Suppressor macrophage treated with lipopolysaccharide for 1 hour (primary cell): ENCODE data around the gene MSGN1.

ENCODE experiments used
- DNase-seq, 3 donors: peaks; one replicate each; pipeline ENCODE4 v3.0.0-alpha.2; 2020 to 2022

The MSGN1 gene, protein sequence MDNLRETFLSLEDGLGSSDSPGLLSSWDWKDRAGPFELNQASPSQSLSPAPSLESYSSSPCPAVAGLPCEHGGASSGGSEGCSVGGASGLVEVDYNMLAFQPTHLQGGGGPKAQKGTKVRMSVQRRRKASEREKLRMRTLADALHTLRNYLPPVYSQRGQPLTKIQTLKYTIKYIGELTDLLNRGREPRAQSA

DNA sequence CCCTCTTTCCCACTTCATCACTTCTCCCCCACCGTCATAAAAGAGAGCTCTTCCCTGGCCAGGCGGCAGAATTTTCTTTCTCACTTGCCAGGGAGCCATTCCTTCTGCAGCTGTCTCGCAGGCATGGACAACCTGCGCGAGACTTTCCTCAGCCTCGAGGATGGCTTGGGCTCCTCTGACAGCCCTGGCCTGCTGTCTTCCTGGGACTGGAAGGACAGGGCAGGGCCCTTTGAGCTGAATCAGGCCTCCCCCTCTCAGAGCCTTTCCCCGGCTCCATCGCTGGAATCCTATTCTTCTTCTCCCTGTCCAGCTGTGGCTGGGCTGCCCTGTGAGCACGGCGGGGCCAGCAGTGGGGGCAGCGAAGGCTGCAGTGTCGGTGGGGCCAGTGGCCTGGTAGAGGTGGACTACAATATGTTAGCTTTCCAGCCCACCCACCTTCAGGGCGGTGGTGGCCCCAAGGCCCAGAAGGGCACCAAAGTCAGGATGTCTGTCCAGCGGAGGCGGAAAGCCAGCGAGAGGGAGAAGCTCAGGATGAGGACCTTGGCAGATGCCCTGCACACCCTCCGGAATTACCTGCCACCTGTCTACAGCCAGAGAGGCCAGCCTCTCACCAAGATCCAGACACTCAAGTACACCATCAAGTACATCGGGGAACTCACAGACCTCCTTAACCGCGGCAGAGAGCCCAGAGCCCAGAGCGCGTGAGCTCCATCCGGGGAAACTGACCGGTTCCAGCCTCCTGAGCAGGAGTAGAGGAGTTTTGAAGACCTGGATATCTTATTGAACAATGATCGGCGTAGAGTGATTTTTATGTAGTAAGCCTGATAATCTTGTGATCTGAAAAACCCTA, at the start of gene MSGN1:
TSS of gene MSGN1 (plus strand) at position 65 of the 850 bp plus-strand sequence. CDS start at position 124, 59 bp downstream.
- DNase-seq: no peak

DNA sequence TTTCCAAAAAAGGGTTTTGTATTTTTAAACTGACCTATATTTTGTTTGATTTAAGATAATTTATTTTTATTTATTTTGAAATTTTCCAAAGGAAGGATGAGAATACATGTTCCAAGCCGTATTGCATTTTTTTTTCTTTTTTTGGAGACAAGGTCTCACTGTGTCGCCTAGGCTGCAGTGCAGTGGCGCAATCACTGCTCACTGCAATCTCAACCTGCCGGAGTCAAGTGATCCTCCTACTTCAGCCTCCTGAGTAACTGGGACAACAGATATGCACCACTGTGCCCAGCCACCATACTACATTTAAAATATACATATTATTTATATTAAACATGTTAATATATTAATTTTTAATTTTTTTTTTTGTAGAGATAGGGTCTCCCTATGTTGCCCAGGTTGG, 47.4 kb upstream of the MSGN1 start:
- no peak for DNase-seq

DNA sequence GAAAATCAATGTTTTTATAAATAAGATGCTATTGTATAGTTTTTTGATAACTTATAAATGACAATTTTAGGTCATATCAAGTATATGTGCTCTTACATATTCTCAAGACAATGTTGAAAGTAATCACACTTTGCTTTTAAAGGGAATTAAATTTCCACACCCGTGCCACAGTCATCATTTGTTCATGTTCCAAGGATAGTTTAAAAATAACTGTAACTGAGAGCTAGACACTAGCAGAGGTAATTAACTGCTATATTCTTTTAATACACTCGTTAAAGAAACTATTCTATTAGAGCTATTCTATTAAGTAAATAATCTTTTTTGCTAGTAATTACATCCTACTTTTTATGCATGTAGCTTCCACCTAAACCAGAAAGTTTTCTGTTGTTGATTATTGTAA, 44.3 kb upstream of the MSGN1 start:
- no peak for DNase-seq

DNA sequence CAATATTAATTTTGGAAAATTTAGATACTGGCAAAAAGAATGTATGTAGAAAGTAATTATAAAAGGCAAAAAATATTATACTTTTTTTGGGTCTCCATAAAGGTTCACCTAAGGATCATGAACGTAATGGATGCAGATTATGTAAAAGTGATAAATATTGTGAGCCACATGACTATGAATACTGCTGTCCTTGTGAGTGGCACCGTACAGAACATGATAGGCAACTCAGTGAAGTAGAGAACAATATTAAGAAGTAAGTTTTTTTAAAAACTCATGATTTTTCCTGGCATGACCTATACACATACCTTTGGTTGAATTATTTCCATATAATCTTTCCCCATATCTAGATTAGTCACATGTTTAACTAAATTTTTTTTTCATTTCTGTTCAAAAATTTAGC, 43.7 kb upstream of the MSGN1 start:
- no peak for DNase-seq

- no peak for DNase-seq
Measured at GRCh38 chr2:17780546-17780945, 35.7 kb upstream of the MSGN1 start.

GRCh38 chr2:17781482-17781881, 34.8 kb upstream of the MSGN1 start:
- no peak for DNase-seq

GRCh38 chr2:17786727-17787126, 29.5 kb upstream of the MSGN1 start:
- no peak for DNase-seq

DNA sequence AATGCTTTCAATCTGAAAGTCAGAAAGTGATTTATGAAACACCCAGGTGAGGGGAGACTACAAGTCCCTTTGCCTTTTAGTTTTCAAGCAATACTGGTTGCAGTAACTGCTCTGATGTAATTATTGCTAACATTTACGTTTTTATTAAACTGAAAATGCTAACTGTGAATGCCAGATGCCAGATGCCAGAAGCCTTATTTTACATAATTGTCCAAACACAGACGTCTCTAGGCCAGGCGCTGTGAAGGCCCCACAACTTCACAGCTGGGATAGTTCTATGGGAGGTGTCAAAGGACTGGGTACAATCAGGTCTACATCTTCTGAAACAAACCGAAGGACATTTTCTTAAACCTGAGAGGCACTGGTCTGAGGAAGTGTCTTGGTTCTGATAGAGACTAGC, 27.5 kb upstream of the MSGN1 start:
- no peak for DNase-seq

GRCh38 chr2:17790536-17790935, 25.7 kb upstream of the MSGN1 start:
- DNase-seq: no peak

DNA sequence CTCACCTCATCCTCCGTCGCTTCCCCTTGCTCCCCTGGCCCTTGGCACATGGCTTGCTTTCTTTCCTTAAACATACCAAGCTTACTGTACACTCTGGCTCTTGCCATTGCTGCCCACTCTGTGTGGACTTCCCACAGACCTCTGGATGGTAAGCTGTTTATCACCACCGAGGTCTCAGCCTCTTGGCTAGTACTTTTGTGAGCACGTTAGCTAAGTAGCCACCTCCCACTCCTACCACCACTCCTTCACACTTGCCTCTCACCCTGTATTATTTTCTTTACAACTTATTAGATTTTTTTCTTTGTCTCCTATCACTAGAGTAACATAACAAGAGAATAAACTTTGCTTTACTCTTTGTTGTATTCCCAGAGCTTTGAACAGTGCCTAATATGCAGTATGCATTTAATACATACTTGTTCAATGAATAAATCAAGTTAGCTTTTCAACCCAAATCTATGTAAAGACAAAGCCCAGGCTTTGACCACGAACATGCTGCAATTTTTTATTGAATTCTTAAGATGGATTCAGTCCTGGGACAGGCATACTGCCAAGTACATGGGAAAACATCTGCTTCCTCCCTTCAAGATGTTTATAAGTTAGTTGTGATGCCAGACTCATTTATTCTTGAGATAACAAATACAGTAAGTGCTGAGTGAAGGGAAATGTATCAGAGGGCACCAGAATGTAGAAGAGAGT, 25.0 kb upstream of the MSGN1 start:
- no peak for DNase-seq

- no peak for DNase-seq
Measured at GRCh38 chr2:17791817-17792130, 24.5 kb upstream of the MSGN1 start.

DNA sequence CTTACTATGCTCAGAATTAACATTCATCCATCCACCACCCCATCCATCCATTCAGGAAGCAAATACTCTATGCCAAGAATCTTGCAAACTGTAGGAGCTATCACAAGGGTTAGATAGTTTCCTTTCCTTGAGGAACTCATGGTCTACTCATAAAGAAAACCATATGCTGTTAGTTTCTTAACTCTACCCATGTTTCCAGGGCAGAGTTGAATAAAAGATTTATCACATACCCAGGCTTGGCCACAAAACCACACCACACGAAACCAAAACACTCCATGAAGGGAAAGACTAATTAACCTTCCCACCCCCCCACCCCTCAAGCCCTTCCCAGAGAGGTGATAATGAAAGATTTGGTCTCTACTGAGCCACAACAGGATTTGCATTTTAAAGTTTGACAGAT, 23.7 kb upstream of the MSGN1 start:
- DNase-seq: no peak

GRCh38 chr2:17793296-17793695, 23.0 kb upstream of the MSGN1 start:
- DNase-seq: no peak

DNA sequence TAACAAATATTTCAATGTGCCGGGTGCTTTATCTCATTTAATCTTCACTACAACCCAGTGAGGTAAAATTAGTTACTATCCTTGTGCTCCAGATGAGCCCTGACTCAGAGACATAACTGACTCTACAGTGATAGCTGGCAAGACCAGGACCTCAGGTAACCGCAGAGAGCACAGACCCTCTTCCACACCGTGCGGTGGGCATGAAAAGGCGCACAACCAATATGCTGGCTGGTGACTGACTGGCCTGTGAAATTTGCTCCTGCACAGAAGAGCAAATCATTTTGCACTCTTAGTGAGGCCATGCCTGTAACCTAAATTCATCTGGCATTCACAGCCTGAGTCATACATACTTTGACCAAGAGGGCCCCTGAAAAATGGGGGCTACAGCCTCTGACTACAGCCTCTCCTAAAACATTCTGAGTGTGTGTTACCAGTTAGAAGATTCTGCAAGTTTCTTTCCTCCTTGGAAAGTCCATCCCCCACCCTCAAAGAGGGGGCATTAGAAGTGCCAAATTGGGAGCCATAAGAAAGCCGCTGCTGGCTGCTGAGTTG, 22.4 kb upstream of the MSGN1 start:
- DNase-seq: no peak

GRCh38 chr2:17795309-17795708, 21.0 kb upstream of the MSGN1 start:
- DNase-seq: no peak

DNA sequence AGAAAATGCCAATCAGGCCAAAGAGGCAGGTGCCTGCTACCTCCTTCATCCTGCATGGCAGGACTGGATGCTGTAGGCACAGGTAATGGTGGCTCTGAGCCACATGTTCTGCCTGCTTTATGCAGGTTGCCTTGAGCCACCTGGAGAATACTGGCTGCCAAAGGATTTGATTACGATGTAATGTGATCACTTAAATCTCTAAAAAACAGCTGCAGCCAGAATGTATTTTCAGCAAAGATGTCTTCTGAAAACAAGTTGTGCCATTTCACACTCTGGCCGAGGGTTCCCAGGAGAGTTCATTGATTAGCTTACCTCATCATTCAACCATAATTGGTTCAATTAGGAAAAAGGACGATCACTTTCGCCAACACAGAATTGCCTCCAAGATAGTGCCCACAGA, 17.9 kb upstream of the MSGN1 start:
- no peak for DNase-seq

- DNase-seq: peak; percentile 21 to 24 (median 22)
Measured at GRCh38 chr2:17799301-17800120, 16.7 kb upstream of the MSGN1 start.

- DNase-seq: no peak
Measured at GRCh38 chr2:17800219-17800618, 16.0 kb upstream of the MSGN1 start.

- DNase-seq: no peak
Measured at GRCh38 chr2:17800693-17801458, 15.4 kb upstream of the MSGN1 start.

- peak; percentile 45 to 67 (median 57) for DNase-seq
Measured at GRCh38 chr2:17803497-17803896, 12.8 kb upstream of the MSGN1 start.

DNA sequence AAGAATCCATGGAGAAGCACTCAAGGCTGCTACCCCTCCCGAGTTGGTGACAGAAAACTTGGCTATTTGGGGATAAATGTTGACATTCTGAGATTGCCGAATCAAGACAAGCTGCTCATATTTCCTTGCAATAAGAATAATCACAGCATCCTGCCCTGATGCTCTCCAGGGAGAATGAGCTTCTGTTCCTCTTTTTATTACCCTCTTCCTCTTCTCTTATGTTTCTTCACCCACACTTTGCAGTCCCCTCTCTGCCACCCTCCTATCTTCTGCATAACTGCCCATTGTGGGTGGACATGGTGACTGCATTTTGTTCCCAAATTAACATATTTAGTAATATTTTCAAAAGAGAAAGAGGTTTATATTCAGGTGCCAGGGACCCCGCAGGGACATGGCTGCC, 11.9 kb upstream of the MSGN1 start:
- peak; percentile 81 to 89 (median 81) for DNase-seq

DNA sequence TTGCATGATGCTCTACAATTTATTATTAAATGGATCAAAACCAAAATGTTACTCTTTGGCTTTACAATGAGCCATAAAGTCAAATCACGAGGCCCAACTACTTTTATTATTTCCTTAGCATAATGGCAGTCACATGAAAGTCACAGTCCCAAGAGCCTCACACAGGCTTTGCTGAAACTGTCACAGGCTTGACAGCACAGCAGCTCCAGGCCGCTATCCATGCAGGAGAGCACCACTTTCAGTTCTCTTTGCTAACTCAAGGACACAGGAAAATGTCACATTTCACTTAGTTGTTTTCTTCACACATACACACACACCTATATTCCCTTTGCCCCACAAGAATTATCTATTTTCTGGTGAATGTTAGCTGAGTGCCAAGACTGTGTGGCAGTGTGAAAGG, 11.1 kb upstream of the MSGN1 start:
- DNase-seq: peak; percentile 48 to 67 (median 65)
